ENCODE data around the gene PCNA.

The PCNA gene

GRCh38 chr20:5155404-5155803 lies 35.6 kb upstream of the PCNA start:
- no peaks in the 10 kb centered on the region for H3K36me3 ChIP-seq (ENCODE audit: control insufficient read depth in 1 of 2, insufficient read depth in 2 of 2, low read depth in 1 of 2, low read length in 2 of 2)
- no peak overlapping the region for H2AFZ ChIP-seq (ENCODE audit: low read depth, low read length)
- no peak overlapping the region for H3K4ac ChIP-seq (ENCODE audit: low read depth in 1 of 2, low read length in 2 of 2)
- no peak overlapping the region for H3K4me2 ChIP-seq (ENCODE audit: low read length, poor library complexity, severe bottlenecking)
- H3K9ac ChIP-seq (ENCODE audit: low read length): no peak overlapping the region
- H3K27me3 ChIP-seq (ENCODE audit: control insufficient read depth in 1 of 2, insufficient read depth in 1 of 2, low read length in 2 of 2): no peaks in the 10 kb centered on the region
- H4K91ac ChIP-seq (ENCODE audit: low read length): no peak overlapping the region
- no peak overlapping the region for H4K8ac ChIP-seq (ENCODE audit: low read length)
- H2AK5ac ChIP-seq (ENCODE audit: low read length, severe bottlenecking): no peak overlapping the region
- H2BK5ac ChIP-seq (ENCODE audit: low read depth, low read length, poor library complexity, severe bottlenecking): no peak overlapping the region
- H3K18ac ChIP-seq (ENCODE audit: low read depth in 1 of 2, low read length in 2 of 2): no peak overlapping the region
- no peak for DNase-seq
- H3K14ac ChIP-seq (ENCODE audit: low read length in 2 of 2): no peak overlapping the region
- no peak overlapping the region for H2BK15ac ChIP-seq (ENCODE audit: low read depth, poor library complexity, severe bottlenecking)
- H3K4me3 ChIP-seq (ENCODE audit: insufficient read depth in 1 of 2, low read depth in 1 of 2, low read length in 2 of 2): no peak overlapping the region
- H2BK120ac ChIP-seq (ENCODE audit: low read depth, low read length): no peak overlapping the region
- H3K9me3 ChIP-seq (ENCODE audit: control insufficient read depth, low read length): no peaks in the 10 kb centered on the region
- H3K27ac ChIP-seq (ENCODE audit: low read length, poor library complexity, severe bottlenecking): no peak overlapping the region
- no peak overlapping the region for H3K23ac ChIP-seq (ENCODE audit: low read length in 2 of 2)
- WGBS: 88% methylated on average over 2 of the region's 2 CpGs
- no peak overlapping the region for H2BK12ac ChIP-seq (ENCODE audit: low read length in 2 of 2)
- H3K79me1 ChIP-seq (replicated peaks; ENCODE audit: low read length, poor library complexity, severe bottlenecking): peaks cover 29% of the 10 kb centered on the region
- peaks cover 7% of the 10 kb centered on the region for H3K4me1 ChIP-seq (ENCODE audit: control insufficient read depth, insufficient read depth, low read depth, low read length)

GRCh38 chr20:5154543-5154925 lies 34.8 kb upstream of the PCNA start:
- Histone ChIP-seq H3K4me2 (ENCODE audit: low read length, poor library complexity, severe bottlenecking) (no peak overlapping the region), H4K8ac (ENCODE audit: low read length) (no peak overlapping the region), H3K4me3 (ENCODE audit: insufficient read depth in 1 of 2, low read depth in 1 of 2, low read length in 2 of 2) (no peak overlapping the region), H2BK120ac (ENCODE audit: low read depth, low read length) (no peak overlapping the region), H3K18ac (ENCODE audit: low read depth in 1 of 2, low read length in 2 of 2) (peak overlapping the region in 1 of 2 experiments; percentile 17), H3K9me3 (ENCODE audit: control insufficient read depth, low read length) (no peaks in the 10 kb centered on the region), H2BK5ac (ENCODE audit: low read depth, low read length, poor library complexity, severe bottlenecking) (no peak overlapping the region), H3K79me1 (replicated peaks; ENCODE audit: low read length, poor library complexity, severe bottlenecking) (peaks cover 31% of the 10 kb centered on the region), H3K36me3 (ENCODE audit: control insufficient read depth in 1 of 2, insufficient read depth in 2 of 2, low read depth in 1 of 2, low read length in 2 of 2) (no peaks in the 10 kb centered on the region), H2BK15ac (ENCODE audit: low read depth, poor library complexity, severe bottlenecking) (no peak overlapping the region), H2AFZ (ENCODE audit: low read depth, low read length) (no peak overlapping the region), H3K9ac (ENCODE audit: low read length) (no peak overlapping the region), H4K91ac (ENCODE audit: low read length) (no peak overlapping the region), H3K27me3 (ENCODE audit: control insufficient read depth in 1 of 2, insufficient read depth in 1 of 2, low read length in 2 of 2) (no peaks in the 10 kb centered on the region), H3K4me1 (ENCODE audit: control insufficient read depth, insufficient read depth, low read depth, low read length) (peaks cover 10% of the 10 kb centered on the region), H3K27ac (ENCODE audit: low read length, poor library complexity, severe bottlenecking) (no peak overlapping the region), H2AK5ac (ENCODE audit: low read length, severe bottlenecking) (no peak overlapping the region), H3K23ac (ENCODE audit: low read length in 2 of 2) (no peak overlapping the region), H3K14ac (ENCODE audit: low read length in 2 of 2) (no peak overlapping the region), H3K4ac (ENCODE audit: low read depth in 1 of 2, low read length in 2 of 2) (no peak overlapping the region), H2BK12ac (ENCODE audit: low read length in 2 of 2) (no peak overlapping the region)
- DNase-seq: no peak
- WGBS: 96% methylated on average over 6 of the region's 6 CpGs

- no peaks in the 10 kb centered on the region for H3K9me3 ChIP-seq (ENCODE audit: control insufficient read depth, low read length)
- no peak overlapping the region for H3K23ac ChIP-seq (ENCODE audit: low read length in 2 of 2)
- no peak overlapping the region for H3K4me2 ChIP-seq (ENCODE audit: low read length, poor library complexity, severe bottlenecking)
These were observed 34.1 kb upstream of the PCNA start for GRCh38 chr20:5153612-5154542.

GRCh38 chr20:5153152-5153467 lies 33.4 kb upstream of the PCNA start:
- 88% methylated on average over 2 of the region's 3 CpGs for WGBS
- no peaks in the 10 kb centered on the region for H3K36me3 ChIP-seq (ENCODE audit: control insufficient read depth in 1 of 2, insufficient read depth in 2 of 2, low read depth in 1 of 2, low read length in 2 of 2)
- no peak overlapping the region for H2AK5ac ChIP-seq (ENCODE audit: low read length, severe bottlenecking)
- H2BK15ac ChIP-seq (ENCODE audit: low read depth, poor library complexity, severe bottlenecking): no peak overlapping the region
- H3K4me2 ChIP-seq (ENCODE audit: low read length, poor library complexity, severe bottlenecking): no peak overlapping the region
- no peak overlapping the region for H3K27ac ChIP-seq (ENCODE audit: low read length, poor library complexity, severe bottlenecking)
- no peak overlapping the region for H3K9ac ChIP-seq (ENCODE audit: low read length)
- no peak overlapping the region for H3K4ac ChIP-seq (ENCODE audit: low read depth in 1 of 2, low read length in 2 of 2)
- H4K8ac ChIP-seq (ENCODE audit: low read length): no peak overlapping the region
- no peak for DNase-seq
- H3K4me3 ChIP-seq (ENCODE audit: insufficient read depth in 1 of 2, low read depth in 1 of 2, low read length in 2 of 2): no peak overlapping the region
- no peaks in the 10 kb centered on the region for H3K9me3 ChIP-seq (ENCODE audit: control insufficient read depth, low read length)
- no peak overlapping the region for H2BK12ac ChIP-seq (ENCODE audit: low read length in 2 of 2)
- H3K4me1 ChIP-seq (ENCODE audit: control insufficient read depth, insufficient read depth, low read depth, low read length): peaks cover 10% of the 10 kb centered on the region
- H2BK120ac ChIP-seq (ENCODE audit: low read depth, low read length): no peak overlapping the region
- H4K91ac ChIP-seq (ENCODE audit: low read length): no peak overlapping the region
- H3K27me3 ChIP-seq (ENCODE audit: control insufficient read depth in 1 of 2, insufficient read depth in 1 of 2, low read length in 2 of 2): no peaks in the 10 kb centered on the region
- no peak overlapping the region for H2BK5ac ChIP-seq (ENCODE audit: low read depth, low read length, poor library complexity, severe bottlenecking)
- no peak overlapping the region for H2AFZ ChIP-seq (ENCODE audit: low read depth, low read length)
- H3K79me1 ChIP-seq (replicated peaks; ENCODE audit: low read length, poor library complexity, severe bottlenecking): peaks cover 30% of the 10 kb centered on the region
- H3K18ac ChIP-seq (ENCODE audit: low read depth in 1 of 2, low read length in 2 of 2): no peak overlapping the region
- no peak overlapping the region for H3K23ac ChIP-seq (ENCODE audit: low read length in 2 of 2)
- H3K14ac ChIP-seq (ENCODE audit: low read length in 2 of 2): no peak overlapping the region

More at GRCh38 chr20:5153612-5154542, 34.1 kb upstream of the PCNA start:
- H2BK15ac ChIP-seq (ENCODE audit: low read depth, poor library complexity, severe bottlenecking): no peak overlapping the region
- H3K14ac ChIP-seq (ENCODE audit: low read length in 2 of 2): no peak overlapping the region
- DNase-seq: peak; percentile 59
- H2BK12ac ChIP-seq (ENCODE audit: low read length in 2 of 2): peak overlapping the region in 1 of 2 experiments; percentile 31
- no peak overlapping the region for H3K27ac ChIP-seq (ENCODE audit: low read length, poor library complexity, severe bottlenecking)
- H3K18ac ChIP-seq (ENCODE audit: low read depth in 1 of 2, low read length in 2 of 2): no peak overlapping the region
- H3K79me1 ChIP-seq (replicated peaks; ENCODE audit: low read length, poor library complexity, severe bottlenecking): peaks cover 31% of the 10 kb centered on the region
- H3K4me3 ChIP-seq (ENCODE audit: insufficient read depth in 1 of 2, low read depth in 1 of 2, low read length in 2 of 2): no peak overlapping the region
- H2BK120ac ChIP-seq (ENCODE audit: low read depth, low read length): no peak overlapping the region
- no peaks in the 10 kb centered on the region for H3K36me3 ChIP-seq (ENCODE audit: control insufficient read depth in 1 of 2, insufficient read depth in 2 of 2, low read depth in 1 of 2, low read length in 2 of 2)
- H2AFZ ChIP-seq (ENCODE audit: low read depth, low read length): no peak overlapping the region
- 79% methylated on average over 3 of the region's 5 CpGs for WGBS
- no peak overlapping the region for H3K9ac ChIP-seq (ENCODE audit: low read length)
- peaks cover 10% of the 10 kb centered on the region for H3K4me1 ChIP-seq (ENCODE audit: control insufficient read depth, insufficient read depth, low read depth, low read length)
- H2AK5ac ChIP-seq (ENCODE audit: low read length, severe bottlenecking): no peak overlapping the region
- no peaks in the 10 kb centered on the region for H3K27me3 ChIP-seq (ENCODE audit: control insufficient read depth in 1 of 2, insufficient read depth in 1 of 2, low read length in 2 of 2)
- H4K8ac ChIP-seq (ENCODE audit: low read length): no peak overlapping the region
- H2BK5ac ChIP-seq (ENCODE audit: low read depth, low read length, poor library complexity, severe bottlenecking): no peak overlapping the region
- no peak overlapping the region for H4K91ac ChIP-seq (ENCODE audit: low read length)
- H3K4ac ChIP-seq (ENCODE audit: low read depth in 1 of 2, low read length in 2 of 2): no peak overlapping the region
